ENCODE data around the gene PLXNA4. TPM values are rescaled to one million over a fixed set of nuclear protein-coding genes. Genes with fewer than 3 reads are reported as not detected.

Gene PLXNA4
- total RNA-seq, 1 experiment from 2014 or later, result 0.81 TPM

GRCh38 chr7:132494474-132494873, 81.8 kb downstream of the PLXNA4 start:
- DNase-seq (ENCODE audit: low spot score) (no peak), ATAC-seq (no peak)
- TF ChIP-seq USF1 (CRISPR knock-in tag; IDR thresholded peaks at IDR 0.05) (no peak), ESRRA (CRISPR knock-in tag; IDR thresholded peaks at IDR 0.05; ENCODE audit: borderline replicate concordance) (no peak), ZNF138 (CRISPR knock-in tag; conservative IDR thresholded peaks at IDR 0.05) (no peak), FOXP4 (CRISPR knock-in tag; IDR thresholded peaks at IDR 0.05) (no peak), GTF2I (CRISPR knock-in tag; conservative IDR thresholded peaks at IDR 0.05) (no peak), JUN (CRISPR knock-in tag; IDR thresholded peaks at IDR 0.05) (no peak), TCF7 (CRISPR knock-in tag; IDR thresholded peaks at IDR 0.05; ENCODE audit: low read depth) (no peak), ZMAT4 (CRISPR knock-in tag; IDR thresholded peaks at IDR 0.05) (no peak), NFYB (CRISPR knock-in tag; conservative IDR thresholded peaks at IDR 0.05; ENCODE audit: low read depth) (no peak), SP1 (CRISPR knock-in tag; conservative IDR thresholded peaks at IDR 0.05) (no peak), ATF6 (CRISPR knock-in tag; IDR thresholded peaks at IDR 0.05) (no peak), KAT7 (CRISPR knock-in tag; IDR thresholded peaks at IDR 0.05; ENCODE audit: borderline replicate concordance) (no peak), PREB (CRISPR knock-in tag; IDR thresholded peaks at IDR 0.05; ENCODE audit: borderline replicate concordance) (no peak), E2F5 (CRISPR knock-in tag; IDR thresholded peaks at IDR 0.05) (no peak)
- H3K27ac Mint-ChIP-seq, result no peak overlapping the region
- no peaks in the 10 kb centered on the region for H3K36me3 Mint-ChIP-seq
- no peaks in the 10 kb centered on the region for H3K27me3 Mint-ChIP-seq (ENCODE audit: low read depth)
- ChIA-PET POLR2A (no interaction called here), CTCF (interaction anchor here (0.6 to 1.3 kb wide), 2 partner anchors 24 to 230 kb away, joined by 4 to 6 read pairs; no protein-coding TSS in a partner anchor)
- no peak overlapping the region for H3K4me3 Mint-ChIP-seq
- no peaks in the 10 kb centered on the region for H3K9me3 Mint-ChIP-seq
- peaks cover 4% of the 10 kb centered on the region for H3K4me1 Mint-ChIP-seq

GRCh38 chr7:132492823-132493445, 83.3 kb downstream of the PLXNA4 start:
- H3K4me3 Mint-ChIP-seq, result no peak overlapping the region
- H3K27me3 Mint-ChIP-seq (ENCODE audit: low read depth), result no peaks in the 10 kb centered on the region
- H3K4me1 Mint-ChIP-seq, result peaks cover 4% of the 10 kb centered on the region; the same call in 1 of the 2 replicates
- ChIA-PET CTCF (no interaction called here), POLR2A (no interaction called here)
- no peaks in the 10 kb centered on the region for H3K9me3 Mint-ChIP-seq
- no peak overlapping the region for H3K27ac Mint-ChIP-seq
- H3K36me3 Mint-ChIP-seq, result no peaks in the 10 kb centered on the region
- ATAC-seq, result no peak
- no peak for DNase-seq (ENCODE audit: low spot score)
- no peak for TF ChIP-seq ETV6 (CRISPR knock-in tag; IDR thresholded peaks at IDR 0.05)
- no peak for TF ChIP-seq ELF4 (CRISPR knock-in tag; IDR thresholded peaks at IDR 0.05; ENCODE audit: low read depth)
- TF ChIP-seq NFE2L1 (CRISPR knock-in tag; IDR thresholded peaks at IDR 0.05), result no peak
- no peak for TF ChIP-seq RORB (CRISPR knock-in tag; IDR thresholded peaks at IDR 0.05)
- TF ChIP-seq FOXP1 (CRISPR knock-in tag; IDR thresholded peaks at IDR 0.05; ENCODE audit: borderline replicate concordance), result no peak
- no peak for TF ChIP-seq JAZF1 (CRISPR knock-in tag; IDR thresholded peaks at IDR 0.05)
- TF ChIP-seq ZMAT4 (CRISPR knock-in tag; IDR thresholded peaks at IDR 0.05), result no peak
- no peak for TF ChIP-seq PRRX2 (CRISPR knock-in tag; IDR thresholded peaks at IDR 0.05)
- no peak for TF ChIP-seq ZNF281 (CRISPR knock-in tag; IDR thresholded peaks at IDR 0.05)

Measured in WTC11 (cell line).